HG02678 (cell line): Measurements from ENCODE around the gene ESRP2.

Experiments used
- ATAC-seq: cut with Tn5 transposase; IDR thresholded peaks from one replicate; pipeline ENCODE4 v1.9.1; 2021; ENCODE audit warnings: mild to moderate bottlenecking, moderate library complexity; ENCODE audit not compliant: unreplicated experiment

ESRP2 gene

DNA sequence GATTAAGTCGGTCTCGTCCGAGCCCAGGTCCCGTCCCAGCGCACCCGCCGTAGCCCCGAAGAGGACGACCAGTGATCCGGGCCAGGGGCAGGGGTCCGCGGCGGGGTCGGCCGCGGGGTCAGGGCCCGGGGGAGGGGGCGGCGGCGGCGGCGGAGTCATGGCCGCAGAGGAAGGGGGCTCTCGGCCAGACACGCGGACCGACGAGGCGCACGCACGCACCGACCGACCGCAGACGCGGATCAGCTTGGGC, at the start of gene ESRP2:
ESRP2 (minus strand) TSS at position 241 of the 250 bp plus-strand sequence; CDS start at position 159, 82 bp downstream.
- no peak for ATAC-seq

DNA sequence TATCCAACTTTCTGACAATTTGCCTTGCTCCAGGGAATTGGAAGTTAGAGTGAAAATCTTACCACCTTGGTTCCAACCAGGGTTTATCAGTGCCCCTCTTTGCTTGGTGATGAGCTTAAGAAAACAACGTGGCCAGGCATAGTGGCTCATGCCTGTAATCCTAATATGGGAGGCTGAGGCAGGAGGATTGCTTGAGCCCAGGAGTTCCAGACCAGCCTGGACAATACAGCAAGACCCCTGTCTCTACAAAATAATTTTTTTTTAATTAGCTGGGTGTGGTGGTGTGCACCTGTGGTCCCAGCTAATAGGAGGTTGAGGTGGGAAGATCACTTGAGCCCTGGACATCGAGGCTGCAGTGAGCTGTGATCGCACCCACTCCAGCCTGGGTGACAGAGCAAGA, 49.8 kb upstream of the ESRP2 start:
- ATAC-seq, result no peak

DNA sequence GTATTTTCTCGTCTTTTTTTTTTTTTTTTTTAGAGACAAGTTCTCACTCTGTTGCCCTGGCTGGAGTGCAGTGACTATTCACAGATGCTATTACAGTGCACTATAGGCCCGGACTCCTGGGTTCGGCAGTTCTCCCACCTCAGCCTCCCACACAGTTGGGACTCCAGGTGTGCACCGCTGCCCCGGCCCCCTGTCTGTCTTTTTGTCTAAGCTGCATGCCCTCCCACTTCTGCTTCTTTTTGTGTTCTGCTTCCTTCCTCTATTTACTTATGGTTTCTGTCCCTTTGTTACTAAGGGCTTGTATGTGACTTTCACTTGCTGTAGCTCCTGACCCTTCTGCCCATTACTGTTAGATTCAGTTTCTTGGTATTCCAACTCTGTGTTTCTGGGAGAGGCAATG, 48.9 kb upstream of the ESRP2 start:
- ATAC-seq, result peak; percentile 57

DNA sequence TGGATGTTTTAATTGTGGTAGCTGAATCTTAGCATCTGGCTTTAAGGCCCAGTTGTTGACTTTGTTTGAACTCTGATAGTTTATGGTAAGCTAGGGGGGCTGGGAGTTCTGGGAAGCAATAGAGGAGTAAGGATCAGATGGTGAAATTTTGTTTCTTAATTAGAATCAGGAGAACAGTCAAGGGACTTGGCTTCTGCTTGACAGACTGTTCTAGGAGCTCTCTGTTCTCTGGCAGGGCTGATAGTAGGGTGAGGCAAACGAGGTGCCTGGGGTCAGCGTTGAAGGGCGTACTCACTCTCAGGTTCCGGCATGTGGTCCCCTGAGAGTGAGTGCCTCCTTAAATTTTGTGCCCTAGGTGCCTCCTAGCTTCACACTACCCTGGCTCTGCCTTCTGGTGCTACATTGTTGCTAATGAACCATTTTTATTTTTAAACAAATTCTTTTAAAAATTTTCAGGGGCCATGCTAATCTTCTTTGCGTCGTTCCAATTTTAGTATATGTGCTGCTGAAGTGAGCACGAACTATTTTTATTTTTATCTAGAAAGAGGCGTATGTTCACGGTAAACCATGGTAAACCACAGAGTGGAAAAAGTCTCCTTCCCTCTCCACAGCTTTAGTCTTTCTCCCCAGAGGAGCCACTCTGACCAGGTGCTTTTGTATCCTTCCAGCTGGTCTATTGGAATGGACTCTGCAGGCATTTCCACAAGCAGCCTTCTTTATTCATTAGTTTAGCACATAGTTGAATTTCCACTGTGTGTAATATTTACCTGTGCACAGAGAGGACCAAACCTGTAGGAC, 48.1 kb upstream of the ESRP2 start:
- ATAC-seq, result peak; percentile 41

DNA sequence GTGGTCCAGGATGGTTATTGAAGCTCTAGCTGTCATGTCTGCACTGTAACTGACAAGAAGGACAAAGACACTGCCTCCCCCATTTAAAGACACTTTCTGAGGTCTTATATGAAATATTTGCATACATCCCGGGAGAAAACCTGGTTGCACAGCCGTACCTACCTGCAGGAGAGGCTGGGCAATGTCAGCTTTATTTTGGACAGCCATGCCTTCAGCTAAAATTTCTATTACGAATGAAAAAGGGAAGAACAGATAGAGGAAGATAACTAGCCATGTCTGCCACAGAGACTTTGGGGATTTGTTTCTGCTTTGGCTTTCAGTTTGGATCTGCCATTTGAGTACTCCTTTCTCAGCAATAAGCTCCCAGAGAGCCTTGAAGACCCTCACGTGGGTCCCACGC, 47.4 kb upstream of the ESRP2 start:
- no peak for ATAC-seq

DNA sequence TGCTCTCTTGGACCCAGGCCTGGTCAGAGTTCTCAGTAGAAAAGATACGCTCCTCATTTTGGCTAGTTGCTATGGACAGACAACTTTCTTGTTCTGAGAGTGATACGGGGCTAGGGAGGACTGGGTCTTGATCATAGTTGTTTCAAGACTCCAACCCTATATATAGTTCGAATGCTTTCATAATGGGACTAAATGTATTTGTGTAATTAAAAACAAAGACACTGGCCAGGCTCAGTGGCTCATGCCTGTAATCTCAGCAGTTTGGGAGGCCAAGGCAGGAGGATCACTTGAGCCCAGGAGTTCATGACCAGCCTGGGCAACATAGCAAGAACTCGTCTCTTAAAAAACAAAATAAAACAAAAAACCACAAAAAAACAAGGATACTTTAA, 46.1 kb upstream of the ESRP2 start:
- no peak for ATAC-seq

DNA sequence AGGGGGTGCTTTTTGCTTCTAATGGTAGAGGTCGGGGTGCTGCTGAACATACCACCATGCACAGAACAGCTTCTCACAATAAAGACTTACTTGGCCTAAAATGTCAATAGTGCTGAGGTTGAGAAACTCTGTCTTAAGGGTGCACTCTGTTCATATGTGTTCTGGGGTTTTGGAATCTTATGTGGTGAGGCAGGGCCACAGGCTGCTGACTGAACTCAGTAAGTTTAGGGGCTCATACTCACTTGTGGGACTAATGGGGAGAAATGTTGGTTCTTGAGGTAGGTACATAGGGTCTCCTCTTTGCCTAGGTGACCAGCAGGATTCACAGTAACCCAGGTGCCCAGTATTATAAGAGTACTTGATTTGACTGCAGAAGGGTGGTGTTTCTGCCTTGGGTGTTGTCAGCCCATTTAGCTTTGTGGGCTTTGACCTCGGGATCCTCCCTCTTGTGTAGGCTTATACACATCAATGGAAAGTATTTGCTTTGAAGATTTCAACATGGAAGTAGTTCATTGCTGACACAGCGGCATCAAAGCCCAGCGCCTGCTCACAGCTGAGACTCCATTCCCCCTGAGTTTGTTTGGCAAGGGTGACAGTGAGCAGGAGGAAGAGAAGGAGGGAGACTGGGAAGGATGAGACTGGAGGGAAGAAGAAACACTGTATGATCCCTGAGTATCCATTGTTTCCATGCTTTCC, 45.6 kb upstream of the ESRP2 start:
- ATAC-seq, result no peak

DNA sequence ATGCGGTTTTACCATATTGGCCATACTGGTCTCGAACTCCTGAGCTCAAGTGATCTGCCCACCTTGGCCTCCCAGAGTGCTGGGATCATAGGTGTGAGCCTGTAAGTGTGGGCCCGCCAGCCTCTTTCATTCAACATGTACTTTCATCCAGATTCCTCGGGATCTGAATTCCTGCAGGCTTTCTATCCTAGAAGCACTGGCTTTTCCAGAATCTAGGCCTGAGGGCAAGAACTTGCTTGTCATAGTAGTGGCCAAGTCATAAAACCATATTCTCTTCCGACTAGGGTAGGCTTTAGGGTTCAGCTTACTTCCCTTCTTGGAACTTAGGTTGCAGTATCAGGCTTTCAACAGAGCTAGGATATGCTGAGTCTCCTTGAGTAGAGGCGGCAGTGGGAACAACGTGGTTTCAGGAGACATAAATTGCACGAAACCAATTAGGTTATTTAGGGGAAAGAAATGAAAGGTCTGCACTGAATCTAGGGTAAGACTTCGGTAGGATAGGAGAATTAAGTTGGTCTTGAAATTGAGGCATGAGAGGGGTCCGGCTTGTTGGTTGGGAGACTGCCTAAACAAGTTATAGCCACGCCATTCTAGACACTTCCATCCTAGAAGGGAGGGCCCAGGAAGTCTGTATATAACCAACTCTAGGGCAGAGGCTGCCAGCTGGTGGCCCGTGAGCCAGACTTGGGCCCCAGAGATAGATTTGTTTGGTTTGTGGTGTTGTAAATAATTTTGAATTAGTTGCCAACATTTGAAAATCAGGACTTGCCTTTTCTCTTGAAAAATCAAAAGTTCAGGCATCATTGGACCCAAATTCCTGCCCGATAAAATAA, 44.0 kb upstream of the ESRP2 start:
- no peak for ATAC-seq

DNA sequence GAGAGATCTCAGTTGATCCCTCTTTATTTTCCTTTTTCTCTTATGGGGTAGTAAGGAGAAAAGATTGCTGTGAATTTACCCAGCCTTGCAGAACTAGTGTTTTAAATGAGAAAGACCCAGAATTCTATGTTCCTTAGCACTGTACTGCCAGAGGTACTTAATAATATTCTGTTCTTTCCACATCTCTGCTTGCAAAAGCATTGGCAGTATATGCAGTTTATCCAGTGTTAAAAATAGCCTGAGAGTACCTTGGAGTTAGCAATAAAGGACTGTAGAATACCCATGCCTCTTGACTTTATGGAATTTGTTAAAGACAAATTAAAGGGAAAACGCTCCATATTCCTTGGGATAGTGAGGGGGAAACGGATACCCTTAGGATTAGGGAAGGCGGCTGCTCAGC, 40.3 kb upstream of the ESRP2 start:
- ATAC-seq, result no peak

DNA sequence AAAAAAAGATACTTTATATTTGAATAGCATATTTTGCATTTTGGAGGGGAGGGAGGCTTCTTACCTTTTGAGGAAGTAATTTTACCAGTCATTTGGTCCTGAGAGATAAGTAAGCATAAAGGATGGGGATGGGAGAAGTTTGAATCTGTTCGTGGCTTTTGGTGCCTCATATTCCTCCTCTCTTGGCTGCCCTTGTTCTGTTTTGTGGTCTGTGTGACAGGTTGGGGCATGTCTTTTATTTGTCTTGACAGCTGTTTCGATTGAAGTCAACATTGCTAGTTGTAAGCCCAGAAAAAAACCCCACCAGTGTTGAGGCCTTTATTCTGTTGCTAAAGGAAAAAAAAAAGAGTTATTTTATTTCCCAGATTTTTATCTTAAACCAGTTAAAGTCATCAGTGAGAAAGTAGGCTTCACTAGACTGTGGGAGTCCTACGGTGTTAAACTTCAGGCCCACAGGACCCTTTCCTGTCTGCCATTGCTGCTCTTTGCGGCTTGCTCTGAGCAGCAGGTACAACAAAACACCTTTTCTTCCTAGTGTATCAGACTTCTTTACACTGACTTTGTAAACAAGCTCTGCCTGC, 39.8 kb upstream of the ESRP2 start:
- no peak for ATAC-seq

DNA sequence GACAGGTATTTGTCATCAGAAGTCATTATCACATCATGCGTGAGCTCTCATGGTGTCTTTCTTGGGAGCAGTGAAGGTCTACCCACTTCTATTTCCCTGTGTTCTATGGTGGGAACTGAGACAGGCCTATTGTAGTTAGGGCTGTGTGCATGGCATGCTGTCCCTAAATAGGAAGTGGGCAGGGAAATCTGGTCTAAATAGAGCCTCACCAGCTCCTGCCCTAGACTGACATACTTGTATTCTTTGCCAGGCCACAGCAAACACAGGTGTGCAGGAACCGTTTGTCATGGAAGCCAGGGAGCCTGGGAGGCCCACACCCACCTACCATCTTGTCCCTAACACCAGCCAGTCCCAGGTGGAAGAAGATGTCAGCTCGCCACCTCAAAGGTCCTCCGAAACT, 38.5 kb upstream of the ESRP2 start:
- no peak for ATAC-seq

DNA sequence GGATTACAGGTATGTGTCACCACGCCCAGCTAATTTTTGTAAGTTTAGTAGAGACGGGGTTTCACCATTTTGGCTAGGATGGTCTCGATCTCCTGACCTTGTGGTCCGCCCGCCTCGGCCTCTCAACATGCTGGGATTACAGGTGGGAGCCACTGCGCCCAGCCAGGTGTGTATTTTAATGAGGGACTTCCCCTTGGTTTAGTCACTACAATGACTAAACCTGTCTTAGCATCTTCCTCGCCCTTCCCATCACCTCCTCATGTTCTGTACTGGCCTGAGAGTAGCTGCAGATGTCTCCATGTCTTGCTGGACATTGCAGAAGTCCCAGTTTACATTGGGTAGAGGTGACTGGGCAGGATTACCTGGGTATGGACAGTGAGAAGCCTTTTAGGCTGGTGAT, 38.0 kb upstream of the ESRP2 start:
- ATAC-seq, result no peak

DNA sequence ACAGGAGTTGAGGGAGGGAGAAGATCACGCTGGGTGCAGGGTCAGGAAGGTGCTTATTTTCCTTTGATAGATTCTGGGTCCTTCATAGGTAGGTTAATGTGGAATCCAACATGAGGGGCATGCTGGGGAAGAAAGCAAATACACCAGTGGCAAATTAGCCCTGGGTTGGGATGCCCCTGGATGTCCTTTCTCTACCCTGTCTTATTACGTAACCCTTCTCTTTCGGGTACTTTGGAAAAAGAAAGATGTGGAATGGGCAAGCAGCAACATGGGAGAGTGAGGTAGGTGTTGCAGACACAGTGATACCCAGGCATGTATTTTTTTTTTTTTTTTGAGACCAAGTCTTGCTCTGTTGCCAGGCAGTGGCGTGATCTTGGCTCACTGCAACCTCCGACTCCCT, 37.5 kb upstream of the ESRP2 start:
- no peak for ATAC-seq

DNA sequence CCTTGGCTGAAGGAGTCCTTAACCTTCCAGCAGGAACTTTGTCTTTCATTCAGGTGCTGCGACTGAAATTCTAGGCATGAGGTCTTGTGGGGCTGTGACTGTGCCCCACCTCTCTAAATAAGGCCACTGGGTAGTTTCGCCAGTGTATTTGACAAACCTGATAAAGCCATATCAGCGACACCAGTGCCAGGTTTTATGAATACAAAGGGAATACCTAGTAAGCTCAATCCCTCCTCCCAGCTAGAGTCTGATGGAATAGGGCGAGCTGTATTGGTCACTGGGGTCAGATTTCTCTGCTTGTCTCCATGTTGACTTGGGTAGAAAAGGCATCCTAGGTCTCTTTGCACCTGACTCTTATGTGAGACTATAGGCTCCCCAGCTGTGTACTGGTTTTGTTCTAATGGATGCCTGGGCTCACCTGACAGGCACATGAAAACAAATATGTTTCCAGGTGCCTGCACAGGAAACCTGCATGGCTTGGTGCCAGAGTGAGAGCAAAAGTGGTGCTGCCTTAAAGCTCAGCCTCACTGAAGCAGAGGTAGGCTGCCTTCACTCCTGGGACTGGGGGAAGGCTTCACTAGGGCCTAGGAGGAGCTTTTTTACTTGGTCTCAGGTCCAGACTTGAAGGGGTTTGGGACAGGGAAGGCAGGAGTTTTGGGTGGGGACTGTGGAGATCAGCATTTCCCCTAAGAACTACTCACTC, 36.7 kb upstream of the ESRP2 start:
- ATAC-seq, result no peak

DNA sequence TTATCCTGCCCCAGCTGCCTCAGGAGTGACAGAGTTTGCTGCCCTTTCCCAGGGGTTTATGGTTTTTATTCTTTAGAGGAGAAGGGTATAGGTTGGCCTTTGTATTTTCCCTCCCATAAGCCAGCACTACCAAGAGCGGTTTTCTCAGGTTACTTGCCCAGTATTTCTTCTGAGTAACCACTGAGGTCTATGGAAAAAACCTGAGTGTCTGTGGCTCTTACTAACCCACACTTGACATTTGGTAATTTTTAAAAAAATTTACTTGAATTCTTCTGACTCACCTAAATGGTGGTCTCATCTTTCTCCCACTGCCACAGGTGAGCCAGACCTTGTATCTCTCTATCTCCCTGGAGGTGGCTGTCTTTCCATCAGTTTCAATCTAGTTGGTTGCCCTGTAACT, 34.4 kb upstream of the ESRP2 start:
- no peak for ATAC-seq

DNA sequence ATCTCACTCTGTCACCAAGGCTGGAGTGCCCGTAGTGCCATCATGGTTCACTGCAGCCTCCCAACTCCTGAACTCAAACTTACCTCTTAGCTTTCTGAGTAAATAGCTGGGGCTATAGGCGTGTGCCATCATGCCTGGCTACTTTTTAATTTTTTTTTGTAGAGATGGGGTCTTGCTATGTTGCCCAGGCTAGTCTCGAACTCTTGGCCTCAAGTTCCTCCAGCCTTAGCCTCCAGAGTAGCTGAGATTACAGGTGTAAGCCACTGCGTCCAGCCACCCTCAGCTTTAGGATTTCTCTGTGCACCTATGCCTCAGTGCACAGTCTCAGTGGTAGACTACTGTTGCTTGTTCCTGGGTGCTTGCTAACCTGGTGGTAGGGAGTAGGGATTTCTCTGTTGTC, 33.9 kb upstream of the ESRP2 start:
- ATAC-seq, result no peak

DNA sequence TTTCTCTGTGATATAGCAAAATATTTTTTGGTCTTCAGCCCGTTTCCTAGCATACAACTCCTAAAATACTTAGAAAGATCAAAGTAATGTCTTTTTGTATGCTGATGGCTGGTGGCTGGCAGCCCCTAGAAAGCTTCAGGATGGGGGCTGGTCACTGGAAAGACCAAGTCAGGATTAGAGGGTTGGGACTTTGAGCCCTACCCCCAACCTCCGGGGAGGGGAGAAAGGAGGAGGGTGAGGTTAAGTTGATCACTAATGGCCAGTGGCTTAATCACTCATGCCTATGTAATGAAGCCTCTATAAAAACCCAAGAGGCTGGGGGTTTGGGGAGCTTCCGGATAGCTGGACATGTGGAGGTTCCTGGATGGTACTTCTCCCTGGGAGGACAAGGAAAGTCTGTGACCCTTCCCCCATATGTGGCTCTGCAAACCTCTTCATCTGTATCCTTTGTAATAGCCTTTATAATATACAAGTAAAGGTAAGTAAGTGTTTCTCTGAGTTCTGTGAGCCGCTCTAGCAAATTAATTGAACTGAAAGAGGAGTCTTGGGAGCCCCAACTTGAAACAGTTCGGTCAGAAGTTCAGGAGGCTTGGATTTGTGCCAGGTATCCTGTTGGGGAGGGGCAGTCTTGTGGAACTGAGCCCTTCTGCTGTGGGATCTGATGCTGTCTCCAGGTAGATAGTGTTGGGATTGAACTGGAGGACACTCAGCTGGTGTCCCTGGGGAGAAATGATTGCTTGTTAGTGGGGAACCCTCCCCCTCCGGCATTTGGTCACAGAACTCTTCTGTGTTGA, 31.9 kb upstream of the ESRP2 start:
- no peak for ATAC-seq

DNA sequence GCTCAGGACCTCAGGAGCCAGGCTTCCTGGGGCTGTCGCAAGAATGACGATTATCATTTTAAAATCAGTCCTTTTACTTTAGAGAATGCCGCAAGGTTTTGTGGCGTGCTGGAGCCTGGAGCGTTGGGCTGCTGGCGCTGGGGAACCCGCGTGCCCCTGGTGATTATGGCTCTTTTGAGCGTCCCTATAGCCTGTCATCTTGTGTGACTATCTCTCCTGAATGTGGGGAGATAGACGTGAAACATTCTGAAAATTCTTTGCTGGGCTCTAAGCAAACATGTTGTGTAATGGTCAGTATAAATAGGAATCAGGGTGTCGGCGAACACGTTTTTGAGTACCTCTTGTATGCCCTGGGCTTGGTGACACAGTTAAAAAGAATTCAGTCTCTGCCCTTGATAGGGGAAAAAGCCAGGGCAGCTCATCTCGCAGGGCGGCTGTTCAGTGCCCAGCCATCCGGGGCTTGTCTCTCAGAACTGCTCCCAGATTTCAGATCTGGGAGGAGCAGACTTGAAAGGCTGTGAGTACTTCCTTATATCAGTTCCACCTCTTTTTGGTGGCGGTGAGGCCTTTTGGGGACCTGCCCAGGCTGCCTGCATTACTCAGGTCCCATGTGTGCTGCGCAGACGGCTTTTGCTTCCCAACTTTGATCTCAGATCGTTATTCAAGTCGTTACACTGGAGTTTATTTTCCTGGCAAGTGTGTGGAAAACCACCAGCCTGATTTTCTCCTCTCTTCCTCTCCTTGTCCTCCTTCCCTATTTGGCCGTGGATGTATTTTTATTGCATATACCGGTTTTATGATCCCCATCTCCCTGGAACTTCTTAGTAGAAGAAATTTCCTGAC, 29.4 kb upstream of the ESRP2 start:
- peak; percentile 9 for ATAC-seq
